Epithelial cell of esophagus (primary cell): ENCODE data around the gene DBNDD1.
"Not testable (repeated sequence)": the region's sequence is repeated elsewhere in the genome, so short reads cannot be mapped to it uniquely, and the experiment has no call there.

ENCODE experiments used
- DNase-seq: peaks from one replicate; pipeline ENCODE4 v3.0.0; 2010; ENCODE audit warnings: low read depth
- H3K4me3 ChIP-seq: 2 replicates; pipeline ENCODE4 v1.5.1; 2011; ENCODE audit warnings: mild to moderate bottlenecking, low read length, control low read depth
- CTCF ChIP-seq: IDR thresholded peaks from 2 replicates; pipeline ENCODE4 v1.5.1; 2011; ENCODE audit warnings: low read depth, mild to moderate bottlenecking, low read length, control low read depth, inconsistent platforms; ENCODE audit not compliant: insufficient read depth; ENCODE audit errors: missing control alignments

Gene DBNDD1

GRCh38 chr16:90018652-90019542 lies at the start of gene DBNDD1:
TSS of gene DBNDD1 (minus strand) at chr16:90019456. CDS start at chr16:90019341, 115 bp downstream.
- DNase-seq: peak; percentile 39
- H3K4me3 ChIP-seq: peak within 1 kb of the TSS; percentile 51
- TF ChIP-seq CTCF: no peak

- no peak overlapping the region for H3K4me3 ChIP-seq
- no peak for DNase-seq
- TF ChIP-seq CTCF: no peak
These were observed 42.2 kb upstream of the DBNDD1 start for GRCh38 chr16:90061437-90061836.

GRCh38 chr16:90057738-90058173 lies 38.5 kb upstream of the DBNDD1 start:
- no peak for TF ChIP-seq CTCF

GRCh38 chr16:90056521-90056920 lies 37.3 kb upstream of the DBNDD1 start:
- H3K4me3 ChIP-seq, DNase-seq: not testable (repeated sequence)

More at GRCh38 chr16:90057738-90058173, 38.5 kb upstream of the DBNDD1 start:
- no peak overlapping the region for H3K4me3 ChIP-seq
- peak; percentile 71 for DNase-seq

GRCh38 chr16:90055371-90055770 lies 36.1 kb upstream of the DBNDD1 start:
- no peak for DNase-seq
- no peak for TF ChIP-seq CTCF
- no peak overlapping the region for H3K4me3 ChIP-seq

- no peak for TF ChIP-seq CTCF
- DNase-seq: no peak
- no peak overlapping the region for H3K4me3 ChIP-seq
These were observed 35.3 kb upstream of the DBNDD1 start for GRCh38 chr16:90054554-90054953.

- DNase-seq: no peak
- no peak for TF ChIP-seq CTCF
- H3K4me3 ChIP-seq: no peak overlapping the region
These were observed 34.7 kb upstream of the DBNDD1 start for GRCh38 chr16:90053902-90054500.
